H1 (cell line): Measurements from ENCODE around the gene PTPRG. TPM values are rescaled to one million over a fixed set of nuclear protein-coding genes. Genes with fewer than 3 reads are reported as not detected.

Experiments used
- CTCF ChIA-PET: fragments of 300-600 bp; sonication (Branson Sonifier 250); formaldehyde crosslinking; loops from one replicate; lab custom pipeline; 2021; ENCODE audit not compliant: partially characterized antibody; lab: Charles Lee
- POLR2A ChIA-PET: fragments of 300-600 bp; sonication (Branson Sonifier 250); formaldehyde crosslinking; loops from one replicate; lab custom pipeline; 2021; ENCODE audit warnings: inconsistent platforms; ENCODE audit not compliant: partially characterized antibody; lab: Charles Lee
- DNase-seq, 2 experiments: peaks; one replicate each; pipeline versions ENCODE4 v3.0.0 to v3.0.0-alpha.2; 2010 to 2022; ENCODE audit warnings: low spot score in 2 of 2, low read depth in 1 of 2, mixed read lengths in 1 of 2
- FAIRE-seq: peaks from 2 replicates; lab custom pipeline; 2011; peaks lifted over from hg19 to GRCh38; lab: Jason Lieb, UNC
- H2AFZ ChIP-seq: 2 replicates; pipeline ENCODE4 v1.8.1; 2012; ENCODE audit warnings: low read length, inconsistent platforms
- H2AK5ac ChIP-seq: 2 replicates; pipeline ENCODE4 v1.6.1; 2013; ENCODE audit warnings: low read depth, low read length
- H2BK120ac ChIP-seq: replicated peaks from 2 replicates; pipeline ENCODE3; 2013; ENCODE audit warnings: low read depth, low read length, inconsistent platforms
- H2BK12ac ChIP-seq: 2 replicates; pipeline ENCODE4 v1.6.1; 2013; ENCODE audit warnings: low read depth, low read length
- H2BK15ac ChIP-seq: 2 replicates; pipeline ENCODE4 v1.6.1; 2013; ENCODE audit warnings: low read length
- H2BK20ac ChIP-seq: 2 replicates; pipeline ENCODE4 v1.6.1; 2013; ENCODE audit warnings: low read length
- H2BK5ac ChIP-seq: 2 replicates; pipeline ENCODE4 v1.6.1; 2013; ENCODE audit warnings: low read depth, low read length
- H3K14ac ChIP-seq: 2 replicates; pipeline ENCODE4 v1.6.1; 2013; ENCODE audit warnings: inconsistent platforms; ENCODE audit not compliant: insufficient read length
- H3K18ac ChIP-seq: 2 replicates; pipeline ENCODE4 v1.6.1; 2013; ENCODE audit warnings: low read length; ENCODE audit errors: extremely low read depth
- H3K23ac ChIP-seq: 2 replicates; pipeline ENCODE4 v1.6.1; 2013; ENCODE audit warnings: inconsistent platforms; ENCODE audit not compliant: insufficient read length
- H3K23me2 ChIP-seq: 2 replicates; pipeline ENCODE4 v1.6.1; 2013; ENCODE audit warnings: low read depth, low read length
- H3K27ac ChIP-seq: 2 replicates; pipeline ENCODE4 v1.6.1; 2011; ENCODE audit warnings: low read depth, low read length, inconsistent platforms
- H3K27me3 ChIP-seq, 4 experiments: replicated peaks in 1 of 4; 1 replicate in 1 of 4; 2 replicates in 3 of 4; pipeline versions ENCODE4 v1.6.1 to v1.8.1; 2011 to 2013; ENCODE audit warnings: low read length in 3 of 4, mild to moderate bottlenecking in 3 of 4, inconsistent platforms in 2 of 4, mixed read lengths in 2 of 4, moderate library complexity in 1 of 4; ENCODE audit not compliant: control insufficient read depth in 3 of 4, insufficient read depth in 3 of 4; ENCODE audit errors: extremely low read depth in 1 of 4
- H3K36me3 ChIP-seq, 4 experiments: 2 replicates each; pipeline versions ENCODE4 v1.6.1 to v1.8.1; 2011 to 2013; ENCODE audit warnings: mild to moderate bottlenecking in 4 of 4, low read length in 3 of 4, moderate library complexity in 2 of 4, control low read depth in 1 of 4, inconsistent platforms in 1 of 4; ENCODE audit not compliant: insufficient read depth in 4 of 4, control insufficient read depth in 2 of 4
- H3K4ac ChIP-seq: replicated peaks from 2 replicates; pipeline ENCODE3; 2013; ENCODE audit warnings: low read length, low read depth, mixed read lengths, inconsistent platforms; ENCODE audit not compliant: insufficient read length
- H3K4me1 ChIP-seq, 4 experiments: replicated peaks in 1 of 4; 1 replicate in 1 of 4; 2 replicates in 3 of 4; pipeline versions ENCODE4 v1.6.1 to v1.8.1; 2011 to 2013; ENCODE audit warnings: low read length in 3 of 4, inconsistent platforms in 2 of 4, mixed read lengths in 1 of 4; ENCODE audit not compliant: insufficient read depth in 4 of 4, control insufficient read depth in 3 of 4
- H3K4me2 ChIP-seq, 2 experiments: 2 replicates each; pipeline versions ENCODE4 v1.6.1 to v1.8.1; 2011 to 2013; ENCODE audit warnings: low read depth in 2 of 2, low read length in 2 of 2, control low read depth in 1 of 2, inconsistent platforms in 1 of 2, mild to moderate bottlenecking in 1 of 2; ENCODE audit not compliant: insufficient read depth in 1 of 2
- H3K4me3 ChIP-seq, 4 experiments: fragments of 200-600, 300-600 bp in 1 of 4; sonication (generic), shearing (Covaris generic), sonication (Bioruptor Twin) in 1 of 4; 2 replicates each; pipeline versions ENCODE4 v1.5.1 to v1.8.1; 2011 to 2016; ENCODE audit warnings: low read length in 4 of 4, low read depth in 3 of 4, control low read depth in 2 of 4, inconsistent platforms in 2 of 4, mild to moderate bottlenecking in 2 of 4, mixed read lengths in 1 of 4, moderate library complexity in 1 of 4; ENCODE audit not compliant: insufficient read depth in 2 of 4; ENCODE audit errors: extremely low read depth in 1 of 4
- H3K56ac ChIP-seq: replicated peaks from 2 replicates; pipeline ENCODE3; 2013; ENCODE audit warnings: low read depth, mild to moderate bottlenecking, mixed read lengths, low read length, inconsistent platforms; ENCODE audit not compliant: insufficient read length
- H3K79me1 ChIP-seq: 2 replicates; pipeline ENCODE4 v1.6.1; 2013; ENCODE audit warnings: low read depth, low read length, control low read depth
- H3K79me2 ChIP-seq, 2 experiments: 2 replicates each; pipeline versions ENCODE4 v1.6.1 to v1.8.1; 2012 to 2013; ENCODE audit warnings: low read length in 2 of 2, mild to moderate bottlenecking in 2 of 2, inconsistent platforms in 1 of 2; ENCODE audit not compliant: insufficient read depth in 2 of 2, control insufficient read depth in 1 of 2
- H3K9ac ChIP-seq, 4 experiments: replicated peaks in 1 of 4; 1 replicate in 1 of 4; 2 replicates in 3 of 4; pipeline versions ENCODE4 v1.6.1 to v1.8.1; 2011 to 2013; ENCODE audit warnings: low read depth in 3 of 4, low read length in 3 of 4, control low read depth in 2 of 4, mild to moderate bottlenecking in 2 of 4, moderate library complexity in 2 of 4, inconsistent platforms in 1 of 4; ENCODE audit errors: extremely low read depth in 1 of 4
- H3K9me3 ChIP-seq, 2 experiments: 2 replicates each; pipeline versions ENCODE4 v1.6.1 to v1.8.1; 2012 to 2013; ENCODE audit warnings: mild to moderate bottlenecking in 2 of 2, moderate library complexity in 2 of 2, control low read depth in 1 of 2, inconsistent platforms in 1 of 2, low read depth in 1 of 2, low read length in 1 of 2, mixed read lengths in 1 of 2; ENCODE audit not compliant: insufficient read depth in 2 of 2
- H4K20me1 ChIP-seq, 2 experiments: replicated peaks in 1 of 2; 2 replicates each; pipeline versions ENCODE3 to v1.8.1; 2011 to 2013; ENCODE audit warnings: inconsistent platforms in 2 of 2, low read length in 2 of 2, mild to moderate bottlenecking in 1 of 2; ENCODE audit not compliant: insufficient read depth in 2 of 2, control insufficient read depth in 1 of 2
- H4K5ac ChIP-seq: 2 replicates; pipeline ENCODE4 v1.6.1; 2013; ENCODE audit warnings: low read length, low read depth, mixed read lengths, inconsistent platforms; ENCODE audit not compliant: insufficient read length
- H4K8ac ChIP-seq: 2 replicates; pipeline ENCODE4 v1.8.0; 2013; ENCODE audit warnings: mild to moderate bottlenecking, moderate library complexity, low read length, inconsistent platforms; ENCODE audit not compliant: insufficient read depth; ENCODE audit errors: extremely low read depth
- H4K91ac ChIP-seq: replicated peaks from 2 replicates; pipeline ENCODE3; 2013; ENCODE audit warnings: low read length, mixed read lengths, inconsistent platforms; ENCODE audit not compliant: insufficient read length
- BRCA1 ChIP-seq: IDR thresholded peaks from 2 replicates; pipeline ENCODE4 v1.6.1; 2012; ENCODE audit warnings: low read depth, low read length, improper control_type of control experiment
- GABPA ChIP-seq: IDR thresholded peaks from 2 replicates; pipeline ENCODE4 v1.6.1; 2011; ENCODE audit warnings: mild to moderate bottlenecking, low read length, moderate library complexity, borderline replicate concordance; ENCODE audit not compliant: insufficient read depth
- RNF2 ChIP-seq: fragments of 200-900, 300-1000 bp; sonication (generic); IDR thresholded peaks from 2 replicates; pipeline ENCODE4 v1.7.1; 2016; ENCODE audit warnings: borderline replicate concordance, low read depth, mild to moderate bottlenecking, antibody characterized with exemption, low read length; ENCODE audit not compliant: poor library complexity, severe bottlenecking; ENCODE audit errors: missing control alignments
- SRF ChIP-seq: IDR thresholded peaks from 2 replicates; pipeline ENCODE4 v1.6.1; 2011; ENCODE audit warnings: mild to moderate bottlenecking, low read depth, low read length, moderate library complexity
- TAF1 ChIP-seq: IDR thresholded peaks from 2 replicates; pipeline ENCODE4 v1.6.1; 2011; ENCODE audit warnings: mild to moderate bottlenecking, low read depth, low read length
- TAF7 ChIP-seq: optimal IDR thresholded peaks from 2 replicates; pipeline ENCODE3; 2011; ENCODE audit warnings: low read depth, mild to moderate bottlenecking, inconsistent platforms, low read length, moderate library complexity, borderline replicate concordance
- polyA plus RNA-seq, 7 experiments: library from polyadenylated mRNA; depleted of rRNA in 3 of 7; stranded (reverse) in 5 of 7; unstranded in 2 of 7; fragments of >200 nt in 5 of 7; fragments of 200-250 nt in 2 of 7; gene quantifications; 1 replicate in 5 of 7; 2 replicates in 1 of 7; 4 replicates in 1 of 7; pipeline versions ENCODE4 v1.2.1 to v1.2.3, GENCODE V29; 2011 to 2013; ENCODE audit warnings: missing spikeins in 2 of 7, mixed read lengths in 2 of 7
- total RNA-seq: library from RNA; stranded (reverse); fragmentation: NEBNext Ultra II Directional; extraction: Animal tissue kit (Norgen Biotek cat#: 25700); gene quantifications from 2 replicates; pipeline ENCODE4 v1.2.1, GENCODE V29; 2021

PTPRG gene
- total and polyA plus RNA-seq, 2 of the 8 experiments (the other 6 are each of a cell fraction or from before 2014, with no cell fraction given): 23.3 to 96.2 TPM

DNA sequence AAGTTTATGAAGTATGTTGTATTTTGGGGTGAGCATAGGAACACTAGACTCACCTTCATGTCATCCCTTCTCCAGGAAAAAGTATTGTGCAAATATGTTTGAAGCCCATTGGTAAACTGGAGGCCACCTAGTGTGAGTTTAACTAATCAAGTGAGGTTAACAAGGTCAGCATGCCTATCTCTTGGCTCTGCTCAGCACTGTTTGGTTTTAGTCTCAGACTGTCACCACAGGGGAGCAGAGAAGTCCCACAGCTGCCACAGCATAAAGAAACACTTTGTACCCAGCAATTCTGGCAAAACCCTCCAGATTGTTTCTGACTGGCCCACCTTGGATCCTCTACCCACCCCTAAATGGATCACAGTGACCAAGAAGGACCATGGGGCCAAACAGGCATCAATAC is 659.2 kb downstream of the PTPRG start:
- Histone ChIP-seq H3K79me2 (no peaks in the 10 kb centered on the region), H2BK5ac (no peak overlapping the region), H4K8ac (no peak overlapping the region), H3K79me1 (no peaks in the 10 kb centered on the region), H4K91ac (no peak overlapping the region), H3K4me1 (no peaks in the 10 kb centered on the region), H3K36me3 (peaks cover 0 to 19% (median 8%) of the 10 kb centered on the region in 4 experiments; a peak in 7 of 8 replicates), H3K27me3 (no peaks in the 10 kb centered on the region), H3K27ac (no peak overlapping the region), H4K5ac (no peak overlapping the region), H3K14ac (no peak overlapping the region), H3K4me2 (no peak overlapping the region), H3K9me3 (no peaks in the 10 kb centered on the region), H3K4me3 (no peak overlapping the region), H3K56ac (no peak overlapping the region), H2BK12ac (no peak overlapping the region), H3K23ac (no peak overlapping the region), H3K9ac (no peak overlapping the region), H2BK15ac (no peak overlapping the region), H3K18ac (no peak overlapping the region), H3K4ac (no peak overlapping the region), H3K23me2 (no peaks in the 10 kb centered on the region; the same call in 1 of the 2 replicates), H2BK20ac (no peak overlapping the region), H2BK120ac (no peak overlapping the region), H2AFZ (no peak overlapping the region), H4K20me1 (no peaks in the 10 kb centered on the region), H2AK5ac (no peak overlapping the region)
- no peak for TF ChIP-seq BRCA1
- no peak for TF ChIP-seq GABPA
- no peak for TF ChIP-seq RNF2
- no peak for TF ChIP-seq TAF7
- TF ChIP-seq TAF1: no peak
- no peak for TF ChIP-seq SRF
- no peak for FAIRE-seq
- DNase-seq: no peak
- ChIA-PET CTCF (interaction anchor here (2.4 to 2.8 kb wide), 2 partner anchors 8 to 9 kb away, joined by 12 read pairs; no protein-coding TSS in a partner anchor), POLR2A (no interaction called here)
